ENCODE results near the gene ARPP21.

DNA sequence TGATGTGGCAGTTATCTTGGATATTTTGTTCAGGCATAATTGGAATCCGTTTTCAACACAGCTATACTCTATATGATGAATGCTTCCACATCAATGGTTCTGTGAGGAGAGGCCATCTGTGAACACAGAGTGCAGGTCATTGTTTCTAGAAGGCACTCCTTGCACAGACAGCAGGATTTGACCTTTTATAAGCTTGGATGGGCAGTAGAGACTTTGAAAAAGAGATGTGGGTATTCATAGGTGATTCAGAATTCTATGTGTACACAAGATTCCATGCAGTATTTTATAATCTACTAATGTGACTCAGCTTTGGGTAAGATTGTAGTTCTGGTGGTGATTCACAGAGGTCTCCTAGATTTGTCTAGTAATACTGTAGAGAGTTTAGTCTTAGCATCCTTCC, 12.5 kb downstream of the ARPP21 start:
- TF ChIP-seq, protein P1, sequence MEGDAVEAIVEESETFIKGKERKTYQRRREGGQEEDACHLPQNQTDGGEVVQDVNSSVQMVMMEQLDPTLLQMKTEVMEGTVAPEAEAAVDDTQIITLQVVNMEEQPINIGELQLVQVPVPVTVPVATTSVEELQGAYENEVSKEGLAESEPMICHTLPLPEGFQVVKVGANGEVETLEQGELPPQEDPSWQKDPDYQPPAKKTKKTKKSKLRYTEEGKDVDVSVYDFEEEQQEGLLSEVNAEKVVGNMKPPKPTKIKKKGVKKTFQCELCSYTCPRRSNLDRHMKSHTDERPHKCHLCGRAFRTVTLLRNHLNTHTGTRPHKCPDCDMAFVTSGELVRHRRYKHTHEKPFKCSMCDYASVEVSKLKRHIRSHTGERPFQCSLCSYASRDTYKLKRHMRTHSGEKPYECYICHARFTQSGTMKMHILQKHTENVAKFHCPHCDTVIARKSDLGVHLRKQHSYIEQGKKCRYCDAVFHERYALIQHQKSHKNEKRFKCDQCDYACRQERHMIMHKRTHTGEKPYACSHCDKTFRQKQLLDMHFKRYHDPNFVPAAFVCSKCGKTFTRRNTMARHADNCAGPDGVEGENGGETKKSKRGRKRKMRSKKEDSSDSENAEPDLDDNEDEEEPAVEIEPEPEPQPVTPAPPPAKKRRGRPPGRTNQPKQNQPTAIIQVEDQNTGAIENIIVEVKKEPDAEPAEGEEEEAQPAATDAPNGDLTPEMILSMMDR (conservative IDR thresholded peaks at IDR 0.05; ENCODE audit: low read length): no peak
- no peak for TF ChIP-seq EZH2phosphoT487 (IDR thresholded peaks at IDR 0.05; ENCODE audit: borderline replicate concordance, low read depth, low read length)

All from OCI-LY7 (cell line).